ENCODE data around the gene MAP3K4.

The MAP3K4 gene

GRCh38 chr6:161166677-161167076 is 175.1 kb downstream of the MAP3K4 start:
- Histone ChIP-seq H3K9me3 (ENCODE audit: low read length) (peaks cover 4% of the 10 kb centered on the region), H3K4me1 (ENCODE audit: insufficient read depth, low read length) (peaks cover 6% of the 10 kb centered on the region), H3K27me3 (ENCODE audit: insufficient read depth, low read length) (no peaks in the 10 kb centered on the region), H3K36me3 (ENCODE audit: insufficient read depth, low read length) (peaks cover 47% of the 10 kb centered on the region), H3K4me3 (ENCODE audit: low read length) (no peak overlapping the region), H2AFZ (ENCODE audit: low read depth, low read length) (no peak overlapping the region)
